HFFc6 (cell line): ENCODE measurements around the gene SCO2. TPM values are rescaled to one million over a fixed set of nuclear protein-coding genes. Genes with fewer than 3 reads are reported as not detected.
A peak's percentile ranks its signal among the peaks of the same experiment; 100 is the strongest.

Source experiments
- DNase-seq: peaks from one replicate; pipeline ENCODE4 v3.0.0-alpha.2; 2018
- H3K27ac Mint-ChIP-seq: 2 replicates; pipeline ENCODE4 v1.8.0; 2020; ENCODE audit warnings: mild to moderate bottlenecking, mixed read lengths
- H3K27me3 Mint-ChIP-seq: 2 replicates; pipeline ENCODE4 v1.8.0; 2021; ENCODE audit warnings: mild to moderate bottlenecking, moderate library complexity, mixed read lengths; ENCODE audit not compliant: insufficient read depth
- H3K36me3 Mint-ChIP-seq: 2 replicates; pipeline ENCODE4 v1.8.0; 2021; ENCODE audit warnings: low read depth, mixed read lengths
- H3K4me1 Mint-ChIP-seq: 2 replicates; pipeline ENCODE4 v1.8.0; 2020; ENCODE audit warnings: low read depth, mixed read lengths
- H3K4me3 Mint-ChIP-seq: 2 replicates; pipeline ENCODE4 v1.8.0; 2020; ENCODE audit warnings: mild to moderate bottlenecking, moderate library complexity, mixed read lengths
- H3K9me3 Mint-ChIP-seq: 2 replicates; pipeline ENCODE4 v1.8.0; 2020; ENCODE audit warnings: mild to moderate bottlenecking, mixed read lengths
- CTCF ChIP-seq: fragments of 200-600 bp; sonication (generic); IDR thresholded peaks from 2 replicates; pipeline ENCODE4 v1.5.0; 2021; ENCODE audit warnings: antibody characterized with exemption, mild to moderate bottlenecking
- total RNA-seq, 6 experiments: library from RNA; stranded (reverse); fragmentation: NEBNext Ultra II Directional; extraction: Animal tissue kit (Norgen Biotek cat#: 25700); gene quantifications; 2 replicates in 1 of 6; 3 replicates in 5 of 6; pipeline ENCODE4 v1.2.3, GENCODE V29; 2021

Gene SCO2
- total RNA-seq, 6 experiments from 2014 or later: 2.7 to 11.1 (median 9.7) TPM

- Mint-ChIP-seq H3K4me3 (no peak overlapping the region), H3K9me3 (no peaks in the 10 kb centered on the region), H3K4me1 (no peaks in the 10 kb centered on the region), H3K36me3 (no peaks in the 10 kb centered on the region), H3K27ac (no peak overlapping the region), H3K27me3 (peaks cover 45% of the 10 kb centered on the region)
- no peak for TF ChIP-seq CTCF
- no peak for DNase-seq
These were observed 22.9 kb upstream of the SCO2 start for GRCh38 chr22:50548040-50548920.

DNA sequence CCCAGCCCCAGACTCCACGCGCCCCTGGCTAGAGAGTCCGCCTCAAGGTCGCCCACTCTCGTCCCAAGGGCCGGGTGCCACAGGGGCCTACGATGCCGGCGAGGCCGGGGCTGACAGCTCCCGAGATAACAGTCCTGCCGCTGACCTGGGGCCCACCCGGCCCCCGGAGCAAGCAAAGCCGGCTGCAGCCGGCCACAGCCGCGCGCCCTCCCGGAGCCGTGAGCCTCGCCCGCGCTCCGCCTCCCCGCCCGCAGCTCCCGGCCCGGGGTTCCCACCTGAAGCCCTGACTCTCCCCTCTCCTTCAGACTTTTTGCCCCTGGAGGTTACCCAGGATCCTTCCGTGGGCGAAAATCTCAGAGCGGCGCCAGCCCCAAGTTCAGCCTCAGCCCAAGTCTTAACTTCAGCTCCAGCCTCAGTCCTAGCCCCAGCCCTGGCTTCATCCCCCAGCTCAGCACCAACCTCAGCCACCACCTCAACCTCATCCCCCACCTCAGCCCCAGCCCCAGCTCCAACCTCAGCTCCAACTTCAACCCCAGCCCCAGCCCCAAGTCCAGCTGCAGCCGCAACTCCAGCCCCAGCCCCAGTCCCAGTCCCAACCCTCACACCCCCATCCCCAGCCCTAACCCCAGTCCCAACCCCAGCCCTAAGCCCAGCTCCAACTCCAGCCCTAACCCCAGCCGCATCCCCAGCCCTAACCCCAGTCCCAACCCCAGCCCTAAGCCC is 22.0 kb upstream of the SCO2 start:
- no peak overlapping the region for H3K4me3 Mint-ChIP-seq
- peaks cover 46% of the 10 kb centered on the region for H3K27me3 Mint-ChIP-seq
- no peaks in the 10 kb centered on the region for H3K9me3 Mint-ChIP-seq
- no peaks in the 10 kb centered on the region for H3K36me3 Mint-ChIP-seq
- H3K4me1 Mint-ChIP-seq: peaks cover 3% of the 10 kb centered on the region
- no peak overlapping the region for H3K27ac Mint-ChIP-seq
- DNase-seq: no peak
- no peak for TF ChIP-seq CTCF

DNA sequence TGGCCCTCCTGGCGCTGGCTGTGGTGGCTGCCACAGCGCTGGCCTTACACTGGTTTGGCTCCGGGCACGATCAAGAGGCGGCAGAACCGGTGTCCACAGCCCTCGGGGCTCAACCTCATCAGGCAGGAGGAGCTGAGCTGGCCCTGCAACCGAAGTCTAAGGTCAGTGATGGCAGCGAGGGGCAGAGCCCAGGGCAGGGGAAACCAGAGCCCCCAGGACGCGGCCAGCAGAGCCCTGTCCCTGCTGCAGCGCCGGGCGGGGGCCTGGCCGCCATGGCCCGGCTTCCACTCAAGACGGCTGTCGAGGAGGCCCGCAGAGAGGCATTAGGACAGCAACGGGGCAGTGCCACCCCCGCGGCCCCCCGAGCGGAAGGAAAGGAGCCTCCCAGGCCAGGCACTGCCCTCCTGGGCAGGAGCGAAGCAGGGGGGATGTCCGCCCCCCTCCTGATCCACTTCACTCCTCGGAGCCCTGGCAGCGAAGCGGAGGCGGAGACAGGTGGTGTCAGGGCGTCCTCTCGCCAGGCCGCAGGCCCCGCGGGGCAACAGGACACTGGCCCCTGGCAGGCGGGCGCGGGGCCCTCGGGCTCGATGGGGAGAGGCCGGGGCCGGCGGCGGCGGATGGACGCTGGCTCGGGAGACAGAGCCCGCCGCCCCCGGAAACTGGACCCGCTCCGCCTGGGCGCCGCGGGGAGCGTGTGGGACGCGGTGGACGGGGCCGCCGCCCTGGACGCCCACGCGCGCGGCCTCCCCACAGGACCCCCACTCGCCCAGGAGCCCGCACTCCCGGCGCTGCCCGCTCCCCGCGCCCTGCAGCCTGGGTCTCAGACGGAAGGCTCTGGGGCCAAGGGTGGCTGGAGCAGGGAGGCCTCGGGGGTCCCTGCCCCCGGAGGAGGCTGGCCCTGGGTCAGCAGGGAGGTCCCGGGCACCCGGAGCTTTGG is 21.2 kb upstream of the SCO2 start:
- Mint-ChIP-seq H3K9me3 (no peaks in the 10 kb centered on the region), H3K4me3 (no peak overlapping the region), H3K36me3 (no peaks in the 10 kb centered on the region), H3K27me3 (peaks cover 44% of the 10 kb centered on the region), H3K4me1 (peaks cover 11% of the 10 kb centered on the region), H3K27ac (no peak overlapping the region)
- no peak for DNase-seq
- TF ChIP-seq CTCF: no peak

GRCh38 chr22:50545522-50546325 is 20.3 kb upstream of the SCO2 start, which contains the start of gene KLHDC7B:
KLHDC7B (plus strand) TSS chr22:50545899; CDS start chr22:50546244, 345 bp downstream.
- no peak for DNase-seq
- peak; percentile 29; the same call in 1 of the 2 replicates for TF ChIP-seq CTCF
- peaks cover 36% of the 10 kb centered on the region for H3K27me3 Mint-ChIP-seq

More at GRCh38 chr22:50545522-50546325, 20.3 kb upstream of the SCO2 start, which contains the start of gene KLHDC7B:
- Mint-ChIP-seq H3K9me3 (no peaks in the 10 kb centered on the region), H3K36me3 (no peaks in the 10 kb centered on the region), H3K27ac (no peak within 1 kb of the TSS), H3K4me1 (peaks cover 20% of the 10 kb centered on the region), H3K4me3 (no peak within 1 kb of the TSS)
